Neural cell (in vitro differentiated cells): ENCODE measurements around the gene DMRTC1B. TPM values are rescaled to one million over a fixed set of nuclear protein-coding genes. Genes with fewer than 3 reads are reported as not detected.
"Not testable (repeated sequence)": the region's sequence is repeated elsewhere in the genome, so short reads cannot be mapped to it uniquely, and the experiment has no call there.

Experiments used
- H2AFZ ChIP-seq: fragments of 200-600, 300-800 bp; sonication (generic), shearing (Covaris generic); 2 replicates; pipeline ENCODE4 v1.6.0; 2014; ENCODE audit warnings: low read depth, mild to moderate bottlenecking, antibody characterized with exemption, low read length, moderate library complexity
- H3F3A ChIP-seq: fragments of 200-600 bp; shearing (Covaris generic); 2 replicates; pipeline ENCODE4 v1.6.1; 2016; ENCODE audit warnings: mild to moderate bottlenecking, moderate library complexity, mixed read lengths, antibody characterized with exemption, low read length; ENCODE audit not compliant: insufficient read depth, poor library complexity, severe bottlenecking
- H3K27ac ChIP-seq: fragments of 200-600, 300-800 bp; sonication (generic), shearing (Covaris generic); 2 replicates; pipeline ENCODE4 v1.5.1; 2014; ENCODE audit warnings: mild to moderate bottlenecking, low read length, moderate library complexity
- H3K27me3 ChIP-seq: fragments of 300-800, 200-600 bp; sonication (generic), shearing (Covaris generic); 2 replicates; pipeline ENCODE4 v1.6.0; 2014; ENCODE audit warnings: mild to moderate bottlenecking, low read depth, low read length, moderate library complexity; ENCODE audit not compliant: insufficient read depth
- H3K36me3 ChIP-seq: fragments of 300-800, 200-600 bp; sonication (generic), shearing (Covaris generic); 2 replicates; pipeline ENCODE4 v1.5.1; 2014; ENCODE audit warnings: mild to moderate bottlenecking, antibody characterized with exemption, low read length, moderate library complexity; ENCODE audit not compliant: insufficient read depth
- H3K4me2 ChIP-seq: fragments of 300-800, 200-600 bp; sonication (generic), shearing (Covaris generic); 2 replicates; pipeline ENCODE4 v1.6.0; 2014; ENCODE audit warnings: mild to moderate bottlenecking, low read length
- H3K4me3 ChIP-seq: fragments of 300-800, 200-600 bp; sonication (generic), shearing (Covaris generic); 2 replicates; pipeline ENCODE4 v1.5.1; 2014; ENCODE audit warnings: mild to moderate bottlenecking, low read length, moderate library complexity
- H3K79me2 ChIP-seq: fragments of 200-600 bp; shearing (Covaris generic); replicated peaks from 2 replicates; pipeline ENCODE4 v1.6.0; 2014; ENCODE audit warnings: mild to moderate bottlenecking, low read length, moderate library complexity; ENCODE audit not compliant: insufficient read depth
- H3K9ac ChIP-seq: fragments of 300-800, 200-600 bp; sonication (generic), shearing (Covaris generic); 2 replicates; pipeline ENCODE4 v1.6.1; 2016; ENCODE audit warnings: mild to moderate bottlenecking, low read length, mixed read lengths
- H3K9me2 ChIP-seq: fragments of 200-600 bp; shearing (Covaris generic); 2 replicates; pipeline ENCODE4 v1.6.1; 2016; ENCODE audit warnings: mild to moderate bottlenecking, low read length, mixed read lengths; ENCODE audit not compliant: insufficient read depth
- H3K9me3 ChIP-seq: fragments of 200-600, 300-800 bp; sonication (generic), shearing (Covaris generic); 2 replicates; pipeline ENCODE4 v1.6.1; 2016; ENCODE audit warnings: mild to moderate bottlenecking, mixed run types, low read length, moderate library complexity, mixed read lengths
- H4K20me1 ChIP-seq: fragments of 200-600 bp; shearing (Covaris generic); 2 replicates; pipeline ENCODE4 v1.6.1; 2016; ENCODE audit warnings: mild to moderate bottlenecking, mixed run types; ENCODE audit not compliant: insufficient read depth
- polyA plus RNA-seq: library from polyadenylated mRNA; depleted of rRNA; stranded (reverse); fragments of >200 nt; gene quantifications from 2 replicates; pipeline ENCODE4 v1.2.3, GENCODE V29; 2014
- small RNA-seq, 3 experiments: library from RNA; depleted of rRNA; stranded (forward); fragments of <200 nt; gene quantifications; one replicate each; pipeline ENCODE3, GENCODE V24; 2012

Gene DMRTC1B
- polyA plus RNA-seq, 1 donor from 2014 or later = 1.7 TPM

DNA sequence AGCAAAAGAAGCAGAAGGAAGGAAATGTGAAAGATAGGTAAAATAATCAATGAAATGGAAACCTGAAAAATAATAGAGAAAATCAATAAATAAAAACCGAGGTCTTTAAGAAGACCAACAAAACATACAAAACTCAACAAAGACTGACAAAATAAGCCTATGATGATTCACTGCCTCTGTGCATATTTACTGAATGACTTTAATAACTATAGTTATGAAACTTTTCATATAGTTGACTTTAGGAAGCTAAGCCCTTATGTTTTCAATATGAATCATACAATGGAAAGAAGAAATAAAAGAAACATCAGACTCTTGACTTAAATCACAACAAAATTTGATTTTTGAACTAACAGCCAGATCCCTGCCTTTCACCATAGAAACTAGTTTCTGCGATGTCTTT lies 60.8 kb downstream of the DMRTC1B start:
- H2AFZ ChIP-seq, H3K9ac ChIP-seq, H3K4me2 ChIP-seq, H3K4me3 ChIP-seq, H3K36me3 ChIP-seq, H3K79me2 ChIP-seq, H3K27ac ChIP-seq, H3K9me3 ChIP-seq, H3F3A ChIP-seq, H4K20me1 ChIP-seq, H3K27me3 ChIP-seq, H3K9me2 ChIP-seq: not testable (repeated sequence)

GRCh38 chrX:72882898-72883297 lies 106.2 kb downstream of the DMRTC1B start:
- not testable (repeated sequence) for H3K27me3 ChIP-seq, H3K79me2 ChIP-seq, H3K27ac ChIP-seq, H3K4me3 ChIP-seq, H3F3A ChIP-seq, H2AFZ ChIP-seq, H3K9me3 ChIP-seq, H3K9ac ChIP-seq, H3K4me2 ChIP-seq, H3K9me2 ChIP-seq, H4K20me1 ChIP-seq, H3K36me3 ChIP-seq

- not testable (repeated sequence) for H3K9ac ChIP-seq, H3K27me3 ChIP-seq, H3K36me3 ChIP-seq, H3K4me3 ChIP-seq, H3F3A ChIP-seq, H3K9me3 ChIP-seq, H3K4me2 ChIP-seq, H3K79me2 ChIP-seq, H2AFZ ChIP-seq, H4K20me1 ChIP-seq, H3K27ac ChIP-seq, H3K9me2 ChIP-seq
These were observed 113.0 kb downstream of the DMRTC1B start for GRCh38 chrX:72889740-72890139.

Small RNAs within 50 kb of the gene (small RNA-seq; reads per million reads assigned to genes)
- 0.10 to 45.5 (median 0.13) reads per million in 3 experiments for gene RNU1-112P

Other genes starting within 250 kb of the DMRTC1B start
- 42.9 and 54.0 TPM in 2 replicates for gene HDAC8, start 204.0 kb upstream of the DMRTC1B start, polyA plus RNA-seq
- 2.7 and 3.8 TPM in 2 replicates for gene PHKA1, start 62.6 kb upstream of the DMRTC1B start, polyA plus RNA-seq
- gene FAM236B, start 5.8 kb downstream of the DMRTC1B start, polyA plus RNA-seq = not detected in 2 replicates
- gene FAM236D, start 31.3 kb downstream of the DMRTC1B start, polyA plus RNA-seq = not detected in 2 replicates
- not detected in 2 replicates for gene FAM236C, start 135.7 kb downstream of the DMRTC1B start, polyA plus RNA-seq
- gene FAM236A, start 161.3 kb downstream of the DMRTC1B start, polyA plus RNA-seq = not detected in 2 replicates
- gene DMRTC1, start 166.9 kb downstream of the DMRTC1B start, polyA plus RNA-seq = 1.8 TPM in 1 of 2 replicates, not detected in the other
- not detected in 2 replicates for gene PABPC1L2B, start 226.0 kb downstream of the DMRTC1B start, polyA plus RNA-seq